Astrocyte (in vitro differentiated cells and primary cell): Measurements from ENCODE around the gene MAK. TPM values are rescaled to one million over a fixed set of nuclear protein-coding genes. Genes with fewer than 3 reads are reported as not detected.

Experiments used
- DNase-seq: peaks from one replicate; pipeline ENCODE4 v3.0.0-alpha.2; 2010; ENCODE audit warnings: low read depth
- FAIRE-seq: peaks from 2 replicates; lab custom pipeline; 2011; peaks lifted over from hg19 to GRCh38; lab: Jason Lieb, UNC
- H2AFZ ChIP-seq: 2 replicates; pipeline ENCODE4 v1.6.0; 2012; ENCODE audit warnings: low read depth, low read length, inconsistent platforms
- H3K27ac ChIP-seq: 2 replicates; pipeline ENCODE4 v1.5.1; 2011; ENCODE audit warnings: low read depth, low read length, inconsistent platforms
- H3K27me3 ChIP-seq: 2 replicates; pipeline ENCODE4 v1.6.0; 2011; ENCODE audit warnings: low read length, inconsistent platforms; ENCODE audit not compliant: insufficient read depth
- H3K36me3 ChIP-seq: 2 replicates; pipeline ENCODE4 v1.5.1; 2011; ENCODE audit warnings: low read length, inconsistent platforms; ENCODE audit not compliant: insufficient read depth
- H3K4me1 ChIP-seq: 2 replicates; pipeline ENCODE4 v1.5.1; 2011; ENCODE audit warnings: low read length, inconsistent platforms; ENCODE audit not compliant: insufficient read depth
- H3K4me2 ChIP-seq: 2 replicates; pipeline ENCODE4 v1.6.0; 2012; ENCODE audit warnings: low read length, inconsistent platforms
- H3K4me3 ChIP-seq: 2 replicates; pipeline ENCODE4 v1.5.1; 2011; ENCODE audit warnings: low read depth, mild to moderate bottlenecking, low read length, inconsistent platforms; ENCODE audit not compliant: insufficient read depth
- H3K79me2 ChIP-seq: 2 replicates; pipeline ENCODE4 v1.6.0; 2012; ENCODE audit warnings: mild to moderate bottlenecking, low read length, inconsistent platforms; ENCODE audit not compliant: insufficient read depth
- H3K9ac ChIP-seq: 2 replicates; pipeline ENCODE4 v1.6.0; 2012; ENCODE audit warnings: mild to moderate bottlenecking, low read length, inconsistent platforms
- H3K9me3 ChIP-seq: 2 replicates; pipeline ENCODE4 v1.5.1; 2012; ENCODE audit warnings: low read depth, mild to moderate bottlenecking, low read length, inconsistent platforms; ENCODE audit not compliant: insufficient read depth
- H4K20me1 ChIP-seq: 2 replicates; pipeline ENCODE4 v1.6.0; 2012; ENCODE audit warnings: low read length, inconsistent platforms; ENCODE audit not compliant: insufficient read depth
- H3K27ac Mint-ChIP-seq: one replicate; pipeline ENCODE4 v1.8.0; 2021; ENCODE audit warnings: mild to moderate bottlenecking, mixed read lengths; ENCODE audit not compliant: unreplicated experiment
- H3K27me3 Mint-ChIP-seq: one replicate; pipeline ENCODE4 v1.8.0; 2021; ENCODE audit warnings: low read depth, mixed read lengths; ENCODE audit not compliant: unreplicated experiment
- H3K36me3 Mint-ChIP-seq: one replicate; pipeline ENCODE4 v1.8.0; 2021; ENCODE audit warnings: low read depth, mixed read lengths; ENCODE audit not compliant: unreplicated experiment
- H3K4me1 Mint-ChIP-seq: one replicate; pipeline ENCODE4 v1.8.0; 2021; ENCODE audit warnings: low read depth, mixed read lengths; ENCODE audit not compliant: unreplicated experiment
- H3K4me3 Mint-ChIP-seq: one replicate; pipeline ENCODE4 v1.8.0; 2021; ENCODE audit warnings: mild to moderate bottlenecking, moderate library complexity, mixed read lengths; ENCODE audit not compliant: unreplicated experiment
- H3K9me3 Mint-ChIP-seq: one replicate; pipeline ENCODE4 v1.8.0; 2021; ENCODE audit warnings: mild to moderate bottlenecking, mixed read lengths; ENCODE audit not compliant: unreplicated experiment
- EZH2 ChIP-seq: IDR thresholded peaks from 2 replicates; pipeline ENCODE4 v1.6.1; 2012; ENCODE audit warnings: mild to moderate bottlenecking, low read length, inconsistent platforms; ENCODE audit not compliant: insufficient read depth
- total RNA-seq: library from RNA; stranded (reverse); gene quantifications from 2 replicates; pipeline ENCODE4 v1.2.1, GENCODE V29; 2021
- TF ChIP-seq, protein P1 (sequence below): IDR thresholded peaks from 2 replicates; pipeline ENCODE4 v1.5.1; 2011; ENCODE audit warnings: low read depth, mild to moderate bottlenecking, inconsistent platforms, low read length, moderate library complexity; ENCODE audit not compliant: insufficient read depth

The MAK gene
- total RNA-seq, 1 donor from 2014 or later = 0.05 TPM

- TF ChIP-seq EZH2 = no peak
- TF ChIP-seq, protein P1, sequence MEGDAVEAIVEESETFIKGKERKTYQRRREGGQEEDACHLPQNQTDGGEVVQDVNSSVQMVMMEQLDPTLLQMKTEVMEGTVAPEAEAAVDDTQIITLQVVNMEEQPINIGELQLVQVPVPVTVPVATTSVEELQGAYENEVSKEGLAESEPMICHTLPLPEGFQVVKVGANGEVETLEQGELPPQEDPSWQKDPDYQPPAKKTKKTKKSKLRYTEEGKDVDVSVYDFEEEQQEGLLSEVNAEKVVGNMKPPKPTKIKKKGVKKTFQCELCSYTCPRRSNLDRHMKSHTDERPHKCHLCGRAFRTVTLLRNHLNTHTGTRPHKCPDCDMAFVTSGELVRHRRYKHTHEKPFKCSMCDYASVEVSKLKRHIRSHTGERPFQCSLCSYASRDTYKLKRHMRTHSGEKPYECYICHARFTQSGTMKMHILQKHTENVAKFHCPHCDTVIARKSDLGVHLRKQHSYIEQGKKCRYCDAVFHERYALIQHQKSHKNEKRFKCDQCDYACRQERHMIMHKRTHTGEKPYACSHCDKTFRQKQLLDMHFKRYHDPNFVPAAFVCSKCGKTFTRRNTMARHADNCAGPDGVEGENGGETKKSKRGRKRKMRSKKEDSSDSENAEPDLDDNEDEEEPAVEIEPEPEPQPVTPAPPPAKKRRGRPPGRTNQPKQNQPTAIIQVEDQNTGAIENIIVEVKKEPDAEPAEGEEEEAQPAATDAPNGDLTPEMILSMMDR = no peak
- Mint-ChIP-seq H3K4me1 (no peaks in the 10 kb centered on the region), H3K9me3 (no peaks in the 10 kb centered on the region), H3K36me3 (no peaks in the 10 kb centered on the region), H3K27me3 (peaks cover 14% of the 10 kb centered on the region), H3K4me3 (no peak overlapping the region), H3K27ac (no peak overlapping the region)
- no peak overlapping the region for H3K27ac ChIP-seq
- no peaks in the 10 kb centered on the region for H3K9me3 ChIP-seq
- DNase-seq (no peak), FAIRE-seq (no peak)
- peaks cover 9% of the 10 kb centered on the region for H3K4me1 ChIP-seq
- no peak overlapping the region for H3K9ac ChIP-seq
- no peak overlapping the region for H2AFZ ChIP-seq
- no peak overlapping the region for H3K4me3 ChIP-seq
- no peaks in the 10 kb centered on the region for H3K79me2 ChIP-seq
- H3K27me3 ChIP-seq = peaks cover 34% of the 10 kb centered on the region
- no peaks in the 10 kb centered on the region for H4K20me1 ChIP-seq
- no peak overlapping the region for H3K4me2 ChIP-seq
- no peaks in the 10 kb centered on the region for H3K36me3 ChIP-seq
Observed at GRCh38 chr6:10834823-10835222, 3.5 kb downstream of the MAK start.

GRCh38 chr6:10831609-10832008 is 6.7 kb downstream of the MAK start:
- Mint-ChIP-seq H3K4me3 (no peak overlapping the region), H3K36me3 (no peaks in the 10 kb centered on the region), H3K27ac (no peak overlapping the region), H3K9me3 (no peaks in the 10 kb centered on the region), H3K27me3 (peaks cover 9% of the 10 kb centered on the region), H3K4me1 (no peaks in the 10 kb centered on the region)
- Histone ChIP-seq H3K36me3 (no peaks in the 10 kb centered on the region), H4K20me1 (no peaks in the 10 kb centered on the region), H3K9me3 (no peaks in the 10 kb centered on the region), H3K79me2 (no peaks in the 10 kb centered on the region), H2AFZ (no peak overlapping the region), H3K27ac (no peak overlapping the region), H3K4me2 (no peak overlapping the region), H3K4me3 (no peak overlapping the region), H3K4me1 (no peaks in the 10 kb centered on the region), H3K27me3 (peaks cover 12% of the 10 kb centered on the region), H3K9ac (no peak overlapping the region)
- TF ChIP-seq, protein P1 = no peak
- no peak for TF ChIP-seq EZH2
- DNase-seq (no peak), FAIRE-seq (no peak)

DNA sequence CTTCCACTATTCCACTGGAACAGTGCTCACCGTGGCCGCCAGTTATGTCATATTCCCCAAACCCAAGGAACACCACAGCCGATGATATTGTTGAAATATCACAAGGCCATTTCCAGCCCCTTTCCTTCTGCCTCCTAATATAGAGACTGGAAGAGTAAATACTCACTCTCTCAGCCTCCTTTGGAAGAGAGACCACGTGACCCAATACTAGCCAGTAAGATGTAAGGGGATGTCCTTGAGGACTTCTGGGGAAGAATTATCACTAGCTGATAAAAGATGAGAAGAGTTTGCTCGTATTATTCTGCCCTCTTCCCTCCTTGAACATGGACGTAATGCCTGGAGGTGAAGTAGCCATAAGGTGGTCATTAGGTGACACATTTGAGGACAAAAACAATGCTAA is 13.5 kb downstream of the MAK start:
- Histone ChIP-seq H2AFZ (no peak overlapping the region), H3K4me2 (no peak overlapping the region), H3K79me2 (no peaks in the 10 kb centered on the region), H3K4me3 (no peak overlapping the region), H3K9me3 (no peaks in the 10 kb centered on the region), H3K9ac (no peak overlapping the region), H4K20me1 (no peaks in the 10 kb centered on the region), H3K36me3 (no peaks in the 10 kb centered on the region), H3K27me3 (no peaks in the 10 kb centered on the region), H3K27ac (no peak overlapping the region), H3K4me1 (no peaks in the 10 kb centered on the region)
- TF ChIP-seq, protein P1 = no peak
- TF ChIP-seq EZH2 = no peak
- DNase-seq (no peak), FAIRE-seq (no peak)
- no peaks in the 10 kb centered on the region for H3K4me1 Mint-ChIP-seq
- no peaks in the 10 kb centered on the region for H3K27me3 Mint-ChIP-seq
- H3K4me3 Mint-ChIP-seq = no peak overlapping the region
- H3K27ac Mint-ChIP-seq = no peak overlapping the region
- no peaks in the 10 kb centered on the region for H3K9me3 Mint-ChIP-seq
- no peaks in the 10 kb centered on the region for H3K36me3 Mint-ChIP-seq
